ENCODE results near the gene BICC1. TPM values are rescaled to one million over a fixed set of nuclear protein-coding genes. Genes with fewer than 3 reads are reported as not detected.

Gene BICC1
- total and polyA plus RNA-seq, 2 of the 13 experiments (the other 11 are each of a cell fraction or from before 2014, with no cell fraction given), result 0.18 to 1.5 TPM

GRCh38 chr10:58513188-58514110, 777 bp downstream of the BICC1 start:
- peaks cover 19% of the 10 kb centered on the region for H3K79me2 ChIP-seq (ENCODE audit: insufficient read depth, low read length)
- H3K4me3 ChIP-seq (replicated peaks in 1 of 3; ENCODE audit: insufficient read depth in 1 of 3, low read depth in 2 of 3, low read length in 3 of 3), result peak overlapping the region; percentile 71 to 84 (median 80)
- peak; percentile 67 for ATAC-seq
- H2AFZ ChIP-seq (ENCODE audit: low read length), result no peak overlapping the region
- ChIA-PET POLR2A (interaction anchor here (1.1 to 1.9 kb wide), 2 partner anchors 17 to 45 kb away, joined by 4 read pairs; no protein-coding TSS in a partner anchor), CTCF (ENCODE audit: low intra/inter-chr PET ratio, low total read pairs) (no interaction called here)
- DNase-seq (ENCODE audit: low spot score), result no peak
- peak overlapping the region; percentile 75 for H3K9ac ChIP-seq (ENCODE audit: insufficient read depth, low read depth, low read length)
- peaks cover 39% of the 10 kb centered on the region for H3K4me1 ChIP-seq (ENCODE audit: insufficient read depth, low read length)
- no peaks in the 10 kb centered on the region for H4K20me1 ChIP-seq (ENCODE audit: insufficient read depth, low read length)
- no peaks in the 10 kb centered on the region; a peak in 1 of 5 replicates for H3K27me3 ChIP-seq (ENCODE audit: control insufficient read depth in 1 of 2, insufficient read depth in 2 of 2, low read length in 2 of 2)
- peak overlapping the region; percentile 22 for H3K27ac ChIP-seq (ENCODE audit: extremely low read length, insufficient read depth, low read length)
- no peaks in the 10 kb centered on the region for H3K9me3 ChIP-seq (ENCODE audit: low read length)
- WGBS (ENCODE audit: low lambda C conversion rate), result under 1% methylated on average over 11 of the region's 53 CpGs
- in situ Hi-C loops (cut with HindIII; ENCODE audit: extremely low pct_ligation_motif_present, low pct_unique_long_range_greater_than_20kb) (loop anchor here (10.0 kb wide), 3 partner anchors 99 to 209 kb away; no protein-coding TSS in a partner anchor), intact Hi-C loops (cut with micrococcal nuclease; ENCODE audit: unreplicated experiment) (loop anchor here (5.0 kb wide), 2 partner anchors 101 to 211 kb away; no protein-coding TSS in a partner anchor)
- H3K4me2 ChIP-seq (ENCODE audit: low read depth, low read length), result peak overlapping the region; percentile 94
- no peaks in the 10 kb centered on the region for H3K36me3 ChIP-seq (replicated peaks in 1 of 2; ENCODE audit: control insufficient read depth in 1 of 2, insufficient read depth in 2 of 2, low read length in 2 of 2)
- no TSS peak for BruUV-seq (replicated peaks)
- no peak for FAIRE-seq
- TF ChIP-seq HIVEP1 (CRISPR knock-in tag; IDR thresholded peaks at IDR 0.05) (peak; percentile 38; the same call in 1 of the 2 replicates), ZNF235 (CRISPR knock-in tag; IDR thresholded peaks at IDR 0.05; ENCODE audit: borderline replicate concordance) (0 out of 2 replicates have a peak, but pooled peaks have one; percentile 58), HDAC2 (CRISPR knock-in tag; IDR thresholded peaks at IDR 0.05) (no peak), RBAK (CRISPR knock-in tag; IDR thresholded peaks at IDR 0.05) (no peak), JUNB (CRISPR knock-in tag; IDR thresholded peaks at IDR 0.05; ENCODE audit: borderline replicate concordance) (no peak), AGO1 (IDR thresholded peaks at IDR 0.05; ENCODE audit: low read depth, low read length, poor library complexity, severe bottlenecking) (no peak), SAFB2 (CRISPR knock-in tag; IDR thresholded peaks at IDR 0.05; ENCODE audit: borderline replicate concordance, low read depth) (no peak), ZNF766 (CRISPR knock-in tag; IDR thresholded peaks at IDR 0.05; ENCODE audit: borderline replicate concordance) (no peak), HHEX (CRISPR knock-in tag; IDR thresholded peaks at IDR 0.05) (no peak), ZNF282 (IDR thresholded peaks at IDR 0.05; ENCODE audit: partially characterized antibody) (no peak), ZNF124 (CRISPR knock-in tag; IDR thresholded peaks at IDR 0.05) (no peak), ZNF546 (CRISPR knock-in tag; conservative IDR thresholded peaks at IDR 0.05) (0 out of 2 replicates have a peak, but pooled peaks have one; percentile 44), SIN3A (IDR thresholded peaks at IDR 0.05; ENCODE audit: borderline replicate concordance, low read depth, low read length) (no peak), ASH2L (IDR thresholded peaks at IDR 0.05; ENCODE audit: insufficient read length, low read depth, low read length) (peak; percentile 44)
- TF ChIP-seq, protein P1, sequence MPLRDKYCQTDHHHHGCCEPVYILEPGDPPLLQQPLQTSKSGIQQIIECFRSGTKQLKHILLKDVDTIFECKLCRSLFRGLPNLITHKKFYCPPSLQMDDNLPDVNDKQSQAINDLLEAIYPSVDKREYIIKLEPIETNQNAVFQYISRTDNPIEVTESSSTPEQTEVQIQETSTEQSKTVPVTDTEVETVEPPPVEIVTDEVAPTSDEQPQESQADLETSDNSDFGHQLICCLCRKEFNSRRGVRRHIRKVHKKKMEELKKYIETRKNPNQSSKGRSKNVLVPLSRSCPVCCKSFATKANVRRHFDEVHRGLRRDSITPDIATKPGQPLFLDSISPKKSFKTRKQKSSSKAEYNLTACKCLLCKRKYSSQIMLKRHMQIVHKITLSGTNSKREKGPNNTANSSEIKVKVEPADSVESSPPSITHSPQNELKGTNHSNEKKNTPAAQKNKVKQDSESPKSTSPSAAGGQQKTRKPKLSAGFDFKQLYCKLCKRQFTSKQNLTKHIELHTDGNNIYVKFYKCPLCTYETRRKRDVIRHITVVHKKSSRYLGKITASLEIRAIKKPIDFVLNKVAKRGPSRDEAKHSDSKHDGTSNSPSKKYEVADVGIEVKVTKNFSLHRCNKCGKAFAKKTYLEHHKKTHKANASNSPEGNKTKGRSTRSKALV (CRISPR knock-in tag; IDR thresholded peaks at IDR 0.05), result peak; percentile 95
- TF ChIP-seq, protein P2, sequence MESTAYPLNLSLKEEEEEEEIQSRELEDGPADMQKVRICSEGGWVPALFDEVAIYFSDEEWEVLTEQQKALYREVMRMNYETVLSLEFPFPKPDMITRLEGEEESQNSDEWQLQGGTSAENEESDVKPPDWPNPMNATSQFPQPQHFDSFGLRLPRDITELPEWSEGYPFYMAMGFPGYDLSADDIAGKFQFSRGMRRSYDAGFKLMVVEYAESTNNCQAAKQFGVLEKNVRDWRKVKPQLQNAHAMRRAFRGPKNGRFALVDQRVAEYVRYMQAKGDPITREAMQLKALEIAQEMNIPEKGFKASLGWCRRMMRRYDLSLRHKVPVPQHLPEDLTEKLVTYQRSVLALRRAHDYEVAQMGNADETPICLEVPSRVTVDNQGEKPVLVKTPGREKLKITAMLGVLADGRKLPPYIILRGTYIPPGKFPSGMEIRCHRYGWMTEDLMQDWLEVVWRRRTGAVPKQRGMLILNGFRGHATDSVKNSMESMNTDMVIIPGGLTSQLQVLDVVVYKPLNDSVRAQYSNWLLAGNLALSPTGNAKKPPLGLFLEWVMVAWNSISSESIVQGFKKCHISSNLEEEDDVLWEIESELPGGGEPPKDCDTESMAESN (CRISPR knock-in tag; conservative IDR thresholded peaks at IDR 0.05), result no peak
